ENCODE measurements around the gene NDST1.

Gene NDST1

GRCh38 chr5:150549735-150550134, 41.8 kb downstream of the NDST1 start:
- no peak for DNase-seq

GRCh38 chr5:150550286-150550685, 42.4 kb downstream of the NDST1 start:
- no peak for DNase-seq

- no peak for DNase-seq
Measured at GRCh38 chr5:150551066-150551465, 43.1 kb downstream of the NDST1 start.

GRCh38 chr5:150553402-150553801, 45.5 kb downstream of the NDST1 start:
- no peak for DNase-seq

- DNase-seq: no peak
Measured at GRCh38 chr5:150553911-150554310, 46.0 kb downstream of the NDST1 start.

GRCh38 chr5:150554857-150555256, 46.9 kb downstream of the NDST1 start:
- no peak for DNase-seq

GRCh38 chr5:150556106-150556505, 48.2 kb downstream of the NDST1 start:
- no peak for DNase-seq

GRCh38 chr5:150556859-150557508, 49.1 kb downstream of the NDST1 start:
- DNase-seq: no peak

- DNase-seq: no peak
Measured at GRCh38 chr5:150557509-150557872, 49.6 kb downstream of the NDST1 start.

- no peak for DNase-seq
Measured at GRCh38 chr5:150558088-150558621, 50.2 kb downstream of the NDST1 start.

- no peak for DNase-seq
Measured at GRCh38 chr5:150559088-150559487, 51.2 kb downstream of the NDST1 start.

- DNase-seq: no peak
Measured at GRCh38 chr5:150559701-150560100, 51.8 kb downstream of the NDST1 start.

GRCh38 chr5:150560401-150561191, 52.7 kb downstream of the NDST1 start:
- DNase-seq: peak; percentile 49 to 73 (median 60)

- no peak for DNase-seq
Measured at GRCh38 chr5:150561192-150561512, 53.2 kb downstream of the NDST1 start.

GRCh38 chr5:150561571-150562275, 53.8 kb downstream of the NDST1 start:
- DNase-seq: no peak

GRCh38 chr5:150562832-150563231, 54.9 kb downstream of the NDST1 start:
- no peak for DNase-seq

- DNase-seq: no peak
Measured at GRCh38 chr5:150565868-150566267, 57.9 kb downstream of the NDST1 start.

- DNase-seq: no peak
Measured at GRCh38 chr5:150567031-150567717, 59.2 kb downstream of the NDST1 start.

- DNase-seq: no peak
Measured at GRCh38 chr5:150568663-150569062, 60.7 kb downstream of the NDST1 start.

- no peak for DNase-seq
Measured at GRCh38 chr5:150570333-150570732, 62.4 kb downstream of the NDST1 start.

- DNase-seq: no peak
Measured at GRCh38 chr5:150571836-150572235, 63.9 kb downstream of the NDST1 start.

- DNase-seq: no peak
Measured at GRCh38 chr5:150573216-150573615, 65.3 kb downstream of the NDST1 start.

Data from activated naive CD4-positive, alpha-beta T cell (primary cell).